Activated gamma-delta T cell treated with anti-CD3 and anti-CD28 coated beads, Interleukin-2, amount 50 U/mL, for 16 hours (primary cell): ENCODE data around the gene CAMK2D.

Experiments used
- DNase-seq: peaks from one replicate; pipeline ENCODE4 v3.0.0-alpha.2; 2020; ENCODE audit warnings: low read depth

The CAMK2D gene

GRCh38 chr4:113471146-113471860 lies 290.2 kb downstream of the CAMK2D start:
- DNase-seq: no peak

DNA sequence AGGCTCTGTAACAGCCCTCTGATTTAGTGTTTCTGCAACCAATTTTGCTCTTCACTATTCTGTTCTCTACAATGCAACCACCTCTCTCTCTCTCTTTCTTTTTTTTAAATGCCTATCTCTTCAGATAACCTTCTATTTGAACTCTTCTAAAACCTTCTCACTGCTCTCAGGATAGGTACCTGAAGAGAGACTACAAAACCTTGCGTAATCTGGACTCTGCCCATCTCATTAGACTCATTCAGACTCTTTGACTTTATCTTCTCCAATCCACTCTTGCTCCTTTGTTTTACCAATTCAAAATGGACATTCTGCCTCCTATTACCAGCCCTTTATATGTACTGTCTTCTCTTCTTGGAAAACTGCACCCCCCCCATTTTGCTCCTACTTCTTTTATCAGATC lies 291.6 kb downstream of the CAMK2D start:
- DNase-seq: no peak

- DNase-seq: no peak
Measured at GRCh38 chr4:113469023-113469390, 292.5 kb downstream of the CAMK2D start.

- no peak for DNase-seq
Measured at GRCh38 chr4:113468165-113469022, 293.1 kb downstream of the CAMK2D start.

DNA sequence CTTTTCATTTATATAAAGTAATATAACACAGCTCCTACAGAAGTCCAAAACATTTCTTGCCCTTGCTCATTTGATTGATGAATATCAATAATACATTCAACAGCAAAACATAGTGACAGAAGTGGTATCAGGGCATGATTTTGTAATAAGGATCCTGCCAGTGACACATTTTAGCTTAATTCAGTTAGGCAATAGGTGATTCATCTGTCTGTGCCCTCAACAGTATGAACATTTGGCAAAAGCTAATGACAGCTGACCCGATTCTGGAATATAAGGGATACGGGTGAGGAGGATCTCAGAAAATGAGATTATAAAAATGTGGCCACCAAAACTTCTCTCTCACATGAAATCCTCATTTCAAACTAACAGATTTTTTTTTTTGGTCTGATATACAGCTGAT lies 294.0 kb downstream of the CAMK2D start:
- DNase-seq: no peak

GRCh38 chr4:113462286-113462685 lies 299.3 kb downstream of the CAMK2D start:
- no peak for DNase-seq

DNA sequence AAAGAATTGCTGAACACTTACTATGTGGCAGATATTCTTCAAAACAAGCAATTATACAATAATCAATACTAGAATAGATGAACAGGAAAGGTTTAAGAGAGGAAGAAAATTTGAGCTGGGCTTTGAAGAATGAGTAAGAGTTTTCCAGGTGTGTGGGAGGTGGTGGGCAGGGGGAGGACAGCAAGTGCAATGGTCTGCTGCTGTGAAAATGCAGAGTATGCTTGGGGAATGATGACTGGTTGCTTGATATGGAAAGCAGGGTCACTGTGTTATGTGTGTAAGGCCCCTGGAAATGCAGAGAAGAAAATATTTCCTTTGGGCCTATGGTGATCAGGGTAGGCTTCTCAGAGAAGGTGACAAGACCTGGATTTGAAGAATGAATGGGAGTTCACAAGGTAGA lies 300.3 kb downstream of the CAMK2D start:
- no peak for DNase-seq

- DNase-seq: no peak
Measured at GRCh38 chr4:113457886-113458285, 303.7 kb downstream of the CAMK2D start.

DNA sequence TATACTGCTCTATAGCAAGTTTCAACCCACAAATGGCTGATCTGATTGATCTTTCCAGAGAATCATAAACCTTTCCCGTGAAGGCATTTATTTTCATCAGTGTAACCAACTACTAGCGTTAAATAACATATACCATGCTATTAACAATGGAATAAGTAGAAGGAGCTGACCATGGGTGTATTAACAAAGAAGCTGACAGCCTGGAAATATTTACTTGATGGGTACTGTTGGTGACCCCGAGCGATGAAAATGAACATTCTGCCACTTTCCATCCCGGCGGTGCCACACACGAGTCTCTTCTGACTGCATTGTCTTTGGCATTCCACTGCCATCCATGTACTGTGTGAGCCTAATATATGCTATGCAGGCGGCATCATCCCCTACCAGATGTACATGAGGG lies 304.4 kb downstream of the CAMK2D start:
- no peak for DNase-seq

GRCh38 chr4:113455061-113455460 lies 306.5 kb downstream of the CAMK2D start:
- no peak for DNase-seq

DNA sequence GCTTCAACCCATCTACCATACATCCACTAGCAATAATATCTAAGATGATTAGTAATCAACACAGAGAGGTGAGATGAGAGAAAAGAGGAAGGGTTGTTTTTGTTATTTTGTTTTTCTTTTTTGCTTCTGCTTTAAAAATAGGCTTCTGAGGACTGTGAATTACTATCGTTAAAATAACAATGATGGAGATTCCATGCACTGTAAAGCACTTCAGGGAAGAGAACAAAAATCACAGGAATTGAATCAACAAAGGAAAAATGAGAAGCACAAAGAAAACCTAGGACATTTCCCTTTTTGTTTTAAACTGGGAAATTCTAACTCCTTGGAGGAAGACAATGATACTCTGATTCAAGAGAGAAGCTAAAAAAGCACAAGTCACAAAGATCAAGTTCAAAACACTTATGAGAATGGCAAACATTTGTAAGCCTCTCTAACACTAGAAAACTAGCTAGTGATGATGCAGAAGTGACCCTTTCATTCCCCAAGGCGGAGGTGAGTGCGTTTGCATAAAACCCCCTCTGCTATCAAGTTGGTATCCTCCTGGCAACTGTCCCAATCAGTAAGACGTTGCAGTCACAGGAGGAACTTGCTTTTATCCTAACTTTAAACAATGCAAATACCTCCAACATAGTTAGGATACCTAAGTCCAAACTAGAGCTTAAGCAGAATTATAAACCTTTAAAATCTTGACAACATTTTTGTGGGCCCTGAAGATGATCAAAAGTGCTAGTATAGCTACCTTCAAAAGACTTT lies 308.5 kb downstream of the CAMK2D start:
- DNase-seq: no peak

DNA sequence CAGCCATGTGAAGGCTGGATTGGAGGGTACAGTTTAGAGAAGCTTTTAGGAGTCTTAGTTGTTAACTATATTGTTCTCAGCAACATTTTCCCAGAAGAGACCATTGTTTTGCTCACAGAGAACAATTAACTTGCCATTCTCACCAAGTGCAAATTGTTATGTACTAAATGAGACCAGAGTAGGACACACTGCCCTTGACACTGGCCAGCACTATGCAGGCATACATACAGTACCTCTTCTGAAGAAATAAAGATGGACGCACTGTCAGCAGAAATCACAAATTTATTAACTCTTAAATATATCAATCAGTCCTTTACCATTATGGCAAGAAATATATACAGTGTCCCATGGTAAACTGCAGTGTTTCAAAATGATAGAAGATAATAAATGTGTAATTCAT lies 309.4 kb downstream of the CAMK2D start:
- DNase-seq: no peak

- no peak for DNase-seq
Measured at GRCh38 chr4:113450295-113451080, 311.1 kb downstream of the CAMK2D start.

DNA sequence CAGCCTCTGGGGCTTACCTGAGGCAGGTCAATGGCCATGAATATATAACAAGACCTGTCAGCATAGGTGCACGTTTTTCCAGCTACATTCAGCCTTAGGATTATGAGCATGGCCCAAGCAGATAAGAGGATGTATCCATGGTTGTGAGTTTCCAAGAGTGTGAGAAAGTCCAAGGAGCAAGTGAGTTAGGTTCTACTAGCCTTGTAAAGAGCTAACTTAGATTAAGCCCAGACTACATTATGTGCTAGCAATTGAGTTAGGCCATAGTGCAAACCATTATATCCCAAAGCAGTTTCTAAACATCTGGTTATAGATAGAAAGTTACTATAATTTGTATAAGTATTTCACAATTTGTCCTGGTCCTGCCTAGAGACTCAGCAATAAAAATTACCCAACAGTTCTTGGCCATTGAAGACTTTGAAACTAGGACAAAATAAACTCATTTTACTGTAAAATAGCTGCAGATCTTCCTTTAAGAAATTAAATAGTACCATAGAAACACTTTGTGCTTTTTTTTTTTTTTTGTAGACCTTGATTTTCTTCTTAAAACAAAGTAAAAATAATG lies 312.0 kb downstream of the CAMK2D start:
- no peak for DNase-seq

- DNase-seq: no peak
Measured at GRCh38 chr4:113447769-113448168, 313.8 kb downstream of the CAMK2D start.

DNA sequence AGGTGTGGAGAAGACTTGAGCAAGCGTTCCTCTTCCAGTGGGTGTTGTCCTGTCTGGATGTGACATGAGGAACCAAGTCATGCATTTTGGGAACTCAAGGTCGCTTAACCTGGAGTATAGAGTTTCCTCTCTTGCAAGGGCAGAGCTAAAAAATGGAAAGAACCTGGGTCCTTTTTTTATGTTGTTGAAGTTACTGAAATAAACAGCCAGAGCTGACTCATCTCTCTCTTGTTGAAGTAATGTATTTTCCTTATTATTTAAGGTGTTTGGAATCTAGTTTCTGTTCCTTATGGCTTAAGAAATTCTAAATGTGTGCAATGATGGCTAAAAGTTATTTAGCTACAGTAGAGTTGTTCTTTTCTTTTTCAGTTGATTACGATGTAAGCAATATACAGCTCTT lies 314.5 kb downstream of the CAMK2D start:
- no peak for DNase-seq

DNA sequence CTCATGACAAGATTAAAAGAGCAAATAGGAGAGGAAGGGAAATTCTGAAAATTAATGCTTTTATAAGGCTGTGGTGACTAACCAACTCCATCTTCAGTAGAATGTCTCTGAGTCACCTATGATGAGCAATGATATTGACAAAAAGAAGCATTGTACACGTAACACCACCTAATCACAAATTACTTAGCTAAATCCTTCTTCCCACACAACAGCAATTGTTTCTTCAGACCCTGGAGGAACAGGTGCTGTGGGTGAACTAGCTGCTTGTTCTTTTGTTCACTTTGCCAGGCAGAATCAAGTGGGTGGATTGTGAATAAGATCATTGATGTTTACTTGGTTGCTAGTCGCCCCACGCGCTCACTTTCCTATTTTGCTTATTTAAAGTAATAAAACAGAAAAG lies 315.5 kb downstream of the CAMK2D start:
- DNase-seq: no peak

DNA sequence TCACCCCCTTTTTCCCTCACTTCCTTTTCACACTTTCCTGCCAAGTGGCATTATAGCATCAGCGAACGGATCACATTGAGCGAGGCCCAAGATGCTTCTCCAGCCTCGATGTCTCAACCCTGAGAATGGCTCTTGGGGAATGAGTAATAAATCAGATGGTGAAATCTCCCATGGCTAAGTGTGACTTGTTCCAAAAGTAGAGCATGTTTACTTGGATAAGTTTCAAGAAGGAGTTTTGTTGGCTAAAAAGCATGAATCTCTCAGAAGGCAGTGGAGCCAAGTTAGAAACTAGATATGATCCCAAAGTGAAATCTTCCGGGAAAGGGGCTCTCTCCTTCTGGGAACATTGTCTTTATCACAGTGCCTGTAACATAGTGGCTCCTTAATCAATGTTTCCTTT lies 316.3 kb downstream of the CAMK2D start:
- no peak for DNase-seq

DNA sequence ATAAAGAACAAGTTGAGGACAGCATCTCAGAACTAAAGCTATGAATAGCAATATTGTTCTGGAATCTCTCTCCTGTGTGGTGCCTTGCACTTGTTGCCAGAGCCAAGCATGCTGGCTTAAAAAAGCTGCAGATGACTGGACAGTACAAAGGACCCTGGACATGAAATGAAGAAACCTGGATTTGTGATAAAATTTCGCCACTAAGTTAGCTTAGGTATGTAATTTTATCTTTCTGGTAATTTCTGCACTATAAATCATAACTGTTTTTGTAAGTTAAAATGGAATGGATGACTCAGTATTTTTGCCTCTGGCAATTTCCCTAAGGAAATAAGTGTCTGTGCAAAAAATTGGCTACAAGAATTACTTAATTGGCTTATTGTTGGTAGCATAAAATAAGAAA lies 317.2 kb downstream of the CAMK2D start:
- no peak for DNase-seq

DNA sequence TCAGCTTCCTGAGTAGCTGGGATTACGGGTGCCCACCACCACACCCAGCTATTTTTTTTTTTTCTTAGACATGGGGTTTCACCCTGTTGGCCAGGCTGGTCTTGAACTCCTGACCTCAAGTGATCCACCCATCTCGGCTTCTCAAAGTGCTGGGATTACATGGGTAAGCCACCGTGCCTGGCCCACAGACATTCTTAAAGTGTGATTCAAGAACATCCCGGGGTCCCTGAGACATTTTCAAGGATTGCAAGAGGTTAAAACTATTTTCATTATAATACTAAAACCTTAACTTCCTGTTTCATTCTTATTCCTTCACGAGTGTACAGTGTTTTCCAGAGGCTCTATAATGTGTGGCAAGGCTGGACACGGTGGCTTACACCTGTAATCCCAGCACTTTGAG lies 318.7 kb downstream of the CAMK2D start:
- DNase-seq: no peak

GRCh38 chr4:113440371-113440770 lies 321.2 kb downstream of the CAMK2D start:
- no peak for DNase-seq

- no peak for DNase-seq
Measured at GRCh38 chr4:113438596-113438995, 322.9 kb downstream of the CAMK2D start.
